Measurements from ENCODE around the gene SSRP1. TPM values are rescaled to one million over a fixed set of nuclear protein-coding genes. Genes with fewer than 3 reads are reported as not detected.

Gene SSRP1
- total and polyA plus RNA-seq, 2 of the 4 experiments (the other 2 are of a cell fraction), result 106 to 146 TPM

DNA sequence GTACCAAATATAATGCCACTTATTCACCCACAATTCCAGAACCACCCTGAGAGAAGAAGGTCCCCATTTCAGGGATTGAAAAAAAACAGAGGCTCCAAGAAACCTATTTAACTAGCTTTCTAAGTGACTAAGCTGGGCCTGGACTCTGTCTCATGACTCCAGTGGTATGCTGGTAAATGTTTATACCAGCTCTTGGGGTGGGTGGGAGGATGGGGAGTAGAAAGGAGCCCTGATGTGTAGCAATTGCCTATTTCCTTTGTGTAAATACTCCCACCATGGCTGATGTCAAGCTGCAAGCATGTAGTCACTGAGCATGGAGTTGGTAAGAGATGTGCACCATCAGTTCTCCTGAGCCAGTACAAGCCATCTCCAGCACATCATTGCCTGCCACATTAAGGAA is 42.5 kb upstream of the SSRP1 start:
- H4K5ac ChIP-seq (ENCODE audit: low read depth, low read length), result no peak overlapping the region
- no peak overlapping the region for H2AFZ ChIP-seq (replicated peaks; ENCODE audit: low read length, poor library complexity)
- H3K79me1 ChIP-seq (ENCODE audit: low read depth in 1 of 2, low read length in 2 of 2), result no peaks in the 10 kb centered on the region
- no TSS peak for BruUV-seq (replicated peaks)
- no peaks in the 10 kb centered on the region for H3K9me1 ChIP-seq (ENCODE audit: insufficient read depth, low read length)
- ATAC-seq (ENCODE audit: low read depth) (peak; percentile 64; the same call in 1 of the 2 replicates), DNase-seq (peak; percentile 43)
- no peak overlapping the region for H4K91ac ChIP-seq (ENCODE audit: insufficient read depth, low read depth, low read length)
- no peak overlapping the region for H2BK5ac ChIP-seq (ENCODE audit: low read depth, low read length, poor library complexity, severe bottlenecking)
- no peak overlapping the region for H2AK5ac ChIP-seq (ENCODE audit: low read depth, low read length)
- H3K4me3 ChIP-seq (ENCODE audit: insufficient read depth, low read depth, low read length), result no peak overlapping the region
- TF ChIP-seq CEBPB (IDR thresholded peaks at IDR 0.05; ENCODE audit: low read depth, low read length), result no peak
- no peak for TF ChIP-seq CHD1 (IDR thresholded peaks at IDR 0.05; ENCODE audit: low read depth, low read length)
- TF ChIP-seq, protein P1, sequence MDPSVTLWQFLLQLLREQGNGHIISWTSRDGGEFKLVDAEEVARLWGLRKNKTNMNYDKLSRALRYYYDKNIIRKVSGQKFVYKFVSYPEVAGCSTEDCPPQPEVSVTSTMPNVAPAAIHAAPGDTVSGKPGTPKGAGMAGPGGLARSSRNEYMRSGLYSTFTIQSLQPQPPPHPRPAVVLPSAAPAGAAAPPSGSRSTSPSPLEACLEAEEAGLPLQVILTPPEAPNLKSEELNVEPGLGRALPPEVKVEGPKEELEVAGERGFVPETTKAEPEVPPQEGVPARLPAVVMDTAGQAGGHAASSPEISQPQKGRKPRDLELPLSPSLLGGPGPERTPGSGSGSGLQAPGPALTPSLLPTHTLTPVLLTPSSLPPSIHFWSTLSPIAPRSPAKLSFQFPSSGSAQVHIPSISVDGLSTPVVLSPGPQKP (IDR thresholded peaks at IDR 0.05; ENCODE audit: borderline replicate concordance, low read depth, low read length), result no peak
- TF ChIP-seq RCOR1 (IDR thresholded peaks at IDR 0.05; ENCODE audit: insufficient replicate concordance, low read length), result no peak
- no peak for TF ChIP-seq MAFK (IDR thresholded peaks at IDR 0.05; ENCODE audit: low read depth, low read length)
- no peak overlapping the region for H3K23ac ChIP-seq (ENCODE audit: low read depth, low read length)
- no peak overlapping the region for H3K4me2 ChIP-seq (ENCODE audit: low read depth, low read length)
- dilution Hi-C loops (cut with HindIII; ENCODE audit: low sequenced_read_pairs, unreplicated experiment), result no loop called here
- H3K4ac ChIP-seq (ENCODE audit: low read depth, low read length), result no peak overlapping the region
- no peak overlapping the region for H3K18ac ChIP-seq (ENCODE audit: low read depth, low read length)
- ChIA-PET CTCF (no interaction called here), POLR2A (ENCODE audit: unreplicated experiment) (no interaction called here)
- H3K36me3 ChIP-seq (ENCODE audit: control insufficient read depth, insufficient read depth, low read length), result no peaks in the 10 kb centered on the region
- no peak overlapping the region for H3K56ac ChIP-seq (ENCODE audit: extremely low read depth, insufficient read depth, low read length)
- H2BK120ac ChIP-seq (ENCODE audit: low read depth, low read length), result no peak overlapping the region
- in situ Hi-C loops (cut with MboI; ENCODE audit: low sequenced_read_pairs), result no loop called here
- no peak overlapping the region for H4K8ac ChIP-seq (ENCODE audit: low read depth in 2 of 2, low read length in 2 of 2)
- no peak overlapping the region for H3K27ac ChIP-seq (ENCODE audit: insufficient read depth, low read length)
- H2BK15ac ChIP-seq (ENCODE audit: low read depth, low read length), result no peak overlapping the region
- intact Hi-C loops (cut with micrococcal nuclease), result no loop called here
- 0 out of 2 replicates have a peak, but pooled peaks cover 6% of the 10 kb centered on the region for H4K20me1 ChIP-seq (ENCODE audit: insufficient read depth, low read length)
- H2BK20ac ChIP-seq (ENCODE audit: low read depth, low read length), result no peak overlapping the region
- H3K14ac ChIP-seq (replicated peaks; ENCODE audit: low read depth, low read length), result no peak overlapping the region
- no peak overlapping the region for H3K9ac ChIP-seq (ENCODE audit: low read depth, low read length)
- H3K4me1 ChIP-seq (ENCODE audit: control insufficient read depth, insufficient read depth, low read length), result no peaks in the 10 kb centered on the region
- H2AK9ac ChIP-seq (replicated peaks; ENCODE audit: low read depth, low read length, poor library complexity), result no peak overlapping the region
- no peaks in the 10 kb centered on the region for H3K9me3 ChIP-seq (ENCODE audit: control insufficient read depth, insufficient read depth, low read length)
- peaks cover 6% of the 10 kb centered on the region; the same call in 1 of the 2 replicates for H3K27me3 ChIP-seq (ENCODE audit: control insufficient read depth, insufficient read depth, low read length)
